ENCODE measurements around the gene ARHGAP31.

DNA sequence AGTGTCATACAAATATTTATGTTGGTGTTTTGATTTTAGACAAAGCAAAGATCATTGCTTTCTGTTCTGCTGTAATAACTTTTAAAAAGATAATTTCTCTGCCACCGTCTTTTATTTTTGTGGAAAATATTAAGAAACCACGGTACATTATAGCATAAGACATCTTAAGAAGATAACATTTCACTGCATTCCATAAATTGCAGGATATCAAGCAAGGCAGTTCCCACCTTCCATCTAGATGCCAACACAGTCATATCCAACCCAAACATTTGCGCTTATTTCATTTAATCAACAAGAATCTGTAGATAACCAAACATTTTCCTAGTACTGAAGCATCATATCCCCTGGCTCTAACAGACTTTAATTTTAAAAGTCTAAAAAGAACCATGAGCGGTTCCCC is 25.1 kb downstream of the ARHGAP31 start:
- TF ChIP-seq, protein P1, sequence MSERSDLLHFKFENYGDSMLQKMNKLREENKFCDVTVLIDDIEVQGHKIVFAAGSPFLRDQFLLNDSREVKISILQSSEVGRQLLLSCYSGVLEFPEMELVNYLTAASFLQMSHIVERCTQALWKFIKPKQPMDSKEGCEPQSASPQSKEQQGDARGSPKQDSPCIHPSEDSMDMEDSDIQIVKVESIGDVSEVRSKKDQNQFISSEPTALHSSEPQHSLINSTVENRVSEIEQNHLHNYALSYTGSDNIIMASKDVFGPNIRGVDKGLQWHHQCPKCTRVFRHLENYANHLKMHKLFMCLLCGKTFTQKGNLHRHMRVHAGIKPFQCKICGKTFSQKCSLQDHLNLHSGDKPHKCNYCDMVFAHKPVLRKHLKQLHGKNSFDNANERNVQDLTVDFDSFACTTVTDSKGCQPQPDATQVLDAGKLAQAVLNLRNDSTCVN (tag by site-specific recombination; optimal IDR thresholded peaks at IDR 0.05) = no peak
- TF ChIP-seq ZBTB1 (tag by site-specific recombination; IDR thresholded peaks at IDR 0.05) (no peak), ZNF274 (IDR thresholded peaks at IDR 0.05; ENCODE audit: low read length) (no peak), ZNF274 (tag by site-specific recombination; IDR thresholded peaks at IDR 0.05; ENCODE audit: borderline replicate concordance) (no peak), ZBTB49 (tag by site-specific recombination; IDR thresholded peaks at IDR 0.05; ENCODE audit: low read depth) (no peak), EGR2 (tag by site-specific recombination; IDR thresholded peaks at IDR 0.05; ENCODE audit: low read depth) (no peak), ZNF843 (tag by site-specific recombination; IDR thresholded peaks at IDR 0.05) (no peak), ZNF138 (tag by site-specific recombination; IDR thresholded peaks at IDR 0.05; ENCODE audit: borderline replicate concordance) (no peak), ZNF394 (tag by site-specific recombination; IDR thresholded peaks at IDR 0.05; ENCODE audit: borderline replicate concordance) (no peak), REPIN1 (tag by site-specific recombination; IDR thresholded peaks at IDR 0.05; ENCODE audit: low read depth) (no peak)
- TF ChIP-seq, protein P2, sequence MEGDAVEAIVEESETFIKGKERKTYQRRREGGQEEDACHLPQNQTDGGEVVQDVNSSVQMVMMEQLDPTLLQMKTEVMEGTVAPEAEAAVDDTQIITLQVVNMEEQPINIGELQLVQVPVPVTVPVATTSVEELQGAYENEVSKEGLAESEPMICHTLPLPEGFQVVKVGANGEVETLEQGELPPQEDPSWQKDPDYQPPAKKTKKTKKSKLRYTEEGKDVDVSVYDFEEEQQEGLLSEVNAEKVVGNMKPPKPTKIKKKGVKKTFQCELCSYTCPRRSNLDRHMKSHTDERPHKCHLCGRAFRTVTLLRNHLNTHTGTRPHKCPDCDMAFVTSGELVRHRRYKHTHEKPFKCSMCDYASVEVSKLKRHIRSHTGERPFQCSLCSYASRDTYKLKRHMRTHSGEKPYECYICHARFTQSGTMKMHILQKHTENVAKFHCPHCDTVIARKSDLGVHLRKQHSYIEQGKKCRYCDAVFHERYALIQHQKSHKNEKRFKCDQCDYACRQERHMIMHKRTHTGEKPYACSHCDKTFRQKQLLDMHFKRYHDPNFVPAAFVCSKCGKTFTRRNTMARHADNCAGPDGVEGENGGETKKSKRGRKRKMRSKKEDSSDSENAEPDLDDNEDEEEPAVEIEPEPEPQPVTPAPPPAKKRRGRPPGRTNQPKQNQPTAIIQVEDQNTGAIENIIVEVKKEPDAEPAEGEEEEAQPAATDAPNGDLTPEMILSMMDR (tag by site-specific recombination; IDR thresholded peaks at IDR 0.05) = no peak
- TF ChIP-seq, protein P3, sequence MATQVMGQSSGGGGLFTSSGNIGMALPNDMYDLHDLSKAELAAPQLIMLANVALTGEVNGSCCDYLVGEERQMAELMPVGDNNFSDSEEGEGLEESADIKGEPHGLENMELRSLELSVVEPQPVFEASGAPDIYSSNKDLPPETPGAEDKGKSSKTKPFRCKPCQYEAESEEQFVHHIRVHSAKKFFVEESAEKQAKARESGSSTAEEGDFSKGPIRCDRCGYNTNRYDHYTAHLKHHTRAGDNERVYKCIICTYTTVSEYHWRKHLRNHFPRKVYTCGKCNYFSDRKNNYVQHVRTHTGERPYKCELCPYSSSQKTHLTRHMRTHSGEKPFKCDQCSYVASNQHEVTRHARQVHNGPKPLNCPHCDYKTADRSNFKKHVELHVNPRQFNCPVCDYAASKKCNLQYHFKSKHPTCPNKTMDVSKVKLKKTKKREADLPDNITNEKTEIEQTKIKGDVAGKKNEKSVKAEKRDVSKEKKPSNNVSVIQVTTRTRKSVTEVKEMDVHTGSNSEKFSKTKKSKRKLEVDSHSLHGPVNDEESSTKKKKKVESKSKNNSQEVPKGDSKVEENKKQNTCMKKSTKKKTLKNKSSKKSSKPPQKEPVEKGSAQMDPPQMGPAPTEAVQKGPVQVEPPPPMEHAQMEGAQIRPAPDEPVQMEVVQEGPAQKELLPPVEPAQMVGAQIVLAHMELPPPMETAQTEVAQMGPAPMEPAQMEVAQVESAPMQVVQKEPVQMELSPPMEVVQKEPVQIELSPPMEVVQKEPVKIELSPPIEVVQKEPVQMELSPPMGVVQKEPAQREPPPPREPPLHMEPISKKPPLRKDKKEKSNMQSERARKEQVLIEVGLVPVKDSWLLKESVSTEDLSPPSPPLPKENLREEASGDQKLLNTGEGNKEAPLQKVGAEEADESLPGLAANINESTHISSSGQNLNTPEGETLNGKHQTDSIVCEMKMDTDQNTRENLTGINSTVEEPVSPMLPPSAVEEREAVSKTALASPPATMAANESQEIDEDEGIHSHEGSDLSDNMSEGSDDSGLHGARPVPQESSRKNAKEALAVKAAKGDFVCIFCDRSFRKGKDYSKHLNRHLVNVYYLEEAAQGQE (tag by site-specific recombination; IDR thresholded peaks at IDR 0.05) = no peak
